ENCODE results near the gene FAXDC2. TPM values are rescaled to one million over a fixed set of nuclear protein-coding genes. Genes with fewer than 3 reads are reported as not detected.

The FAXDC2 gene
- total RNA-seq, 2 donors from 2014 or later, result 19.2 to 30.1 TPM

DNA sequence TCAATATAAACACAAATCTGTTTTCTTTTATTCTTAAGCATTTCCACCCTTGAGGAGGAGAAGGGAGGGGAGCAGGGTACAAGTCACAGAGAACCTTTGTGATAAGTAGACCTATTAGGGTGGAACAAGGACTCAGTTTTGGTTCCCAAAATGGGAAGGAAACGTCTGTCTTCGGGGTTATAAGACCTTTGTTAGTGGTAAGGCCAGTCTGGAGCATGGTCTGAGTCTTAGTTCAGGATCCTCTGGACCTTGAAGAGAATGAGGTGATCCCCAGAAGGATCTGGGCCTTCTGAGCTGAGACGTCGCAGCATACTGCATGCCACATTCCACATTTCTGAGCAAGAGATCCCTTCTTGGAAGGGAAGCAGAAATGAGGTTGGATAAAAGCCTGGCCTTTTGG is 37.2 kb downstream of the FAXDC2 start:
- DNase-seq (ENCODE audit: low spot score), result no peak
- intact Hi-C loops (cut with DNase I), result loop anchor here (5.0 to 10.0 kb wide), 2 partner anchors 158 to 166 kb away; no protein-coding TSS in a partner anchor

DNA sequence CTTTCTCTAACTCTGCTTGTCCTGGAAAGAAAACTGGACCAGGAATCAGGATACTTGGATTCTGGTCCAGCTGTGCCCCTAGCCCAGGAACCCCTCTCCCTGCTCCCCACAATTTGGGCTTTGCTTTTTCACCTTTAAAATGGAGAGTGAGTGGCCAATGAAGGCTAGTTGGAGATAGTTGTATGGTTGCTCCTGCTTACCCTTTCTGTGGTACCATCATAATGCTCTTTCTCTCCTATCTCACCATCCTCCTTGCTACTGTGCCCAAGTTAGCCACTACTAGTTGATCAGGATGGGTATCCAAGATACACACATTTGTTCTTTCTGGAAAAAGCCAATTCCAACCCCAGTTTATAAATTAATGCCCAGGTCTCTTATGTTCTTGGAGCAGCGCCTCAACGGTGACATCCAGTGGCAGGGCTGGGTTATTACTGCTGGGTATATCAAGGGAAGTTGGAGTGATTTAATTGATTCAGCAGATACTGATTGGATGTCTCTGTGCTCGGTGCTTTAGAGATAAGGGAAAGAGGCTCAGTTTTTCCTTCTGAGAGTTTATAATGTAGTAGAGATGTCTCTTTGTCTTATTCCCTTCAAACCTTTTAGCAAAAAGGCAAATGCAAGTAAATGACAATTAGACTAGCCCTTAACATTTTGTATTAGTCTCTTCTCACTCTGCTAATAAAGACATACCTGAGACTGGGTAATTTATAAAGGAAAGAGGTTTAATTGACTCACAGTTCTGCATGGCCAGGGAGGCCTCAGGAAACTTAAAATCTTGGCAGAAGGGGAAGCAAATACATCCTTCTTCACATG is 38.5 kb downstream of the FAXDC2 start:
- DNase-seq (ENCODE audit: low spot score), result no peak
- intact Hi-C loops (cut with DNase I), result loop anchor here (5.0 to 10.0 kb wide), 2 partner anchors 157 to 165 kb away; no protein-coding TSS in a partner anchor

DNA sequence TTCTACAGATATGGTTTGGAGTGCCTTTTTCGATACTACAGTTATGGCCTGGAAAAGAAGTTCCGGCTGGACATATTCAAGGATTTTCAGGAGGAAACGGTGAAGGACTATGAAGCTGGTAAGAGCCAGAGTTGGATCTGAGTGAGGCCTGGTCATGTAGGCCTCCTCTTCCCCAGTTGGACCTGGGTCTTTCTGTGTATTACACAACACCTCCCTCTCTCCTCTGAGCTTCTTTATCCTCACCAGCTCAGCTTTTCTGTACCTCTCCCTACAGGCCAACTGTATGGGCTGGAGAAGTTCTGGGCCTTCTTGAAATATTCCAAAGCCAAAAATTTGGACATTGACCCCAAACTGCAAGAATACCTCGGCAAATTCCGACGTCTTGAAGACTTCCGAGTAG is 39.2 kb downstream of the FAXDC2 start:
- intact Hi-C loops (cut with DNase I), result loop anchor here (5.0 to 10.0 kb wide), 2 partner anchors 156 to 164 kb away; no protein-coding TSS in a partner anchor
- no peak for DNase-seq (ENCODE audit: low spot score)

DNA sequence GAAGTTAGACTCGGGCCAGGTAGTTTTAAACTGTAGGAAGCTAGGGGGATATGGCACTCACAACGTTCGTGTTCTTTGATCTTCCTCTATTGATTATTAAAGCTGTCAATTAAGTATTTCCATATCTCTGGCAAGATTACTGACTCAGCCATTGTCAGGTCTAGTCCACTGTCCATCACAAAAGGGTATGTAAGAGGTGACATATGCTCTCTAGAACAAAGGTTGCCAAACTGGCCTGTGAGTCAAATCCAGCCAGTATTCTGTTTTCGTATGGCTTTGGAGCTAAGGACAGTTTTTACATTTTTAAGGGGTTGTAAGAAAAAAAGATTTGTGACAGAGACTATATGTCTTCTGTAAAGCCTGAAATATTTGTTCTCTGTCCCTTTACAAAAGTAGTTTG is 44.2 kb downstream of the FAXDC2 start:
- intact Hi-C loops (cut with DNase I), result no loop called here
- DNase-seq (ENCODE audit: low spot score), result no peak

DNA sequence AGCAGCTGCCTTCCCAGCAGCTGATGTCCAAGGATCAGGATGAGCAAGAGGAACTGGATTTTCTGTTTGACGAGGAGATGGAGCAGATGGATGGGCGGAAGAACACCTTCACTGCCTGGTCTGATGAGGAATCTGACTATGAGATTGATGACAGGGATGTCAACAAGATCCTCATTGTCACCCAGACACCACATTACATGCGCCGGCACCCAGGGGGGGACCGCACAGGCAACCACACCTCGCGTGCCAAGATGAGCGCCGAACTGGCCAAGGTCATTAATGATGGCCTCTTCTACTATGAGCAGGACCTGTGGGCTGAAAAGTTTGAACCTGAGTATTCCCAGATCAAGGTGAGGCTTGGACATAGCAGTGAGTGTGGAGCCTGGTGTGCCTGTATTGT is 48.4 kb downstream of the FAXDC2 start:
- intact Hi-C loops (cut with DNase I), result no loop called here
- no peak for DNase-seq (ENCODE audit: low spot score)

DNA sequence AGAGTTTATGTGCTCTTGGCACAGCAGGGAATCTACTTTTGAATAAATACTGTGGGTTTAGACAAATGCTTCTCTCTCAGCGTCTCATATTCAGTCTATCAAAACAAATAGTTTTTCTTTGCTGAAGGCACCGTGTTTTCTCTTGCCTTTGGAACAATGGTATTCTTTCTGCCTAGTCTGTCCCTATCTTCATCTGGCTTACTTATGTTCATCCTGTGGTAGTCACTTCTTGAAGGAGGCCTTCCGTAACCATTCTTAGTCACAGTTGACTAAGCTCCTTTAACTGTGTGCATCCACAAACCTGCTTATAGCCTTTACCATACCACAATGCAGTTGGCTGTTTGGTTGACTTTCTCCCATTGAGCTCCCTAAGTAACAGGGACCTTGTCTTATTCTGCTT is 49.3 kb downstream of the FAXDC2 start:
- no peak for DNase-seq (ENCODE audit: low spot score)
- intact Hi-C loops (cut with DNase I), result no loop called here

DNA sequence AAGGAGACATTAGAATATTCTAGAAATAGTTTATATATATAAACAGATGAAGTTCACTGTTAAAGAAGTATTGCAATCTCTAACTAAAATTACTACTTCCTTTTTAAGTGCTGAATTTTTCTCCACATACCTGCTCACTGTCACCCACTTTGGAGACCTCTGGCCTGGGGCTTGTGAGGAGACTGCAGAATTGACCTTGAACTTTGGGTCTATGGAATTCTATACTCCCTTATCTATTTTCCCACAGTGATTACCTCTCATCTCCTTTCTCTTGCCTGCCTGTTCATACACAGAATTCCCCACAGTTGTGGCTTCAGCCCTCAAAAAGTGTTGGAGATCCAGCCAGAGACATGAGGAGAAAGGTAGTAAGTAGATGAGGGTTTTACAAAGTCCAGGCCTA is 49.8 kb downstream of the FAXDC2 start:
- intact Hi-C loops (cut with DNase I), result no loop called here

DNA sequence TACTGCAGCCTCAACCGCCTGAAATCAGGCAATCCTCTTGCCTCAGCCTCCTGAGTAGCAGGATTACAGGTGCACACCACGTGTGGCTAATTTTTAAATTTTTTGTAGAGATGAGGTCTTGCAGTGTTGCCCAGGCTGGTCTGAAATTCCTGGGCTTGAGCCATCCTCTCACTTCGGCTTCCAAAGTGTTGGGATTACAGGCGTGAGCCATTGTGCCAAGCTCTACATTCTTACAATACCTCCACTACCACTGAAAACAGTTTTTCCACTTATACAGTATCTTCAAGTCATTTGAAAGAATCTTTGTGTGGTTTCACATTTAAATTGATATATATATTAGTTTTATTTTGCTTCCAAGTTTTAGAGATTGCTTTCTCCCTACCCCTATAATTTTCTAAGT is 52.6 kb downstream of the FAXDC2 start:
- intact Hi-C loops (cut with DNase I), result loop anchor here in 1 of 2 donors (10.0 kb wide), 1 partner anchor 53 kb away; no protein-coding TSS in a partner anchor

More for the DNA sequence above, 49.8 kb downstream of the FAXDC2 start:
- no peak for DNase-seq (ENCODE audit: low spot score)

DNA sequence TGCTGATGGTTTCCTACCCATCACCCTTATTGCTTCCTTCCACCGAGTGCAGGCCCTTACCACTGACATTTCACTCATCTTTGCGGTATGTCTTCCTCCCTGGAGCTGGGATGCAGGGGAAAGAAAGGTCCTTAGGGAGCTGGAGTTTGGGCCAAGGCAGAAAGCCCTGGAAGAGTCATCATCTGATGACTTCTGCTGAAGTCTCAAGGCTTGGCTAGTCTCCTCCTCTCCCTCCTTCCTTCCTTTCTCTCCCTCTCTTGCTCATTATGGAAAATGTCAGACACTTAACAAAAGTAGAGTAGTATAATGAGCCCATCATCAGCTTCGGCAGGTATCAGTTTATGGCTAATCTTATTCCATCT is 55.2 kb downstream of the FAXDC2 start:
- intact Hi-C loops (cut with DNase I), result loop anchor here in 1 of 2 donors (10.0 kb wide), 1 partner anchor 50 kb away; no protein-coding TSS in a partner anchor
- no peak for DNase-seq (ENCODE audit: low spot score)

More for the DNA sequence above, 52.6 kb downstream of the FAXDC2 start:
- no peak for DNase-seq (ENCODE audit: low spot score)

DNA sequence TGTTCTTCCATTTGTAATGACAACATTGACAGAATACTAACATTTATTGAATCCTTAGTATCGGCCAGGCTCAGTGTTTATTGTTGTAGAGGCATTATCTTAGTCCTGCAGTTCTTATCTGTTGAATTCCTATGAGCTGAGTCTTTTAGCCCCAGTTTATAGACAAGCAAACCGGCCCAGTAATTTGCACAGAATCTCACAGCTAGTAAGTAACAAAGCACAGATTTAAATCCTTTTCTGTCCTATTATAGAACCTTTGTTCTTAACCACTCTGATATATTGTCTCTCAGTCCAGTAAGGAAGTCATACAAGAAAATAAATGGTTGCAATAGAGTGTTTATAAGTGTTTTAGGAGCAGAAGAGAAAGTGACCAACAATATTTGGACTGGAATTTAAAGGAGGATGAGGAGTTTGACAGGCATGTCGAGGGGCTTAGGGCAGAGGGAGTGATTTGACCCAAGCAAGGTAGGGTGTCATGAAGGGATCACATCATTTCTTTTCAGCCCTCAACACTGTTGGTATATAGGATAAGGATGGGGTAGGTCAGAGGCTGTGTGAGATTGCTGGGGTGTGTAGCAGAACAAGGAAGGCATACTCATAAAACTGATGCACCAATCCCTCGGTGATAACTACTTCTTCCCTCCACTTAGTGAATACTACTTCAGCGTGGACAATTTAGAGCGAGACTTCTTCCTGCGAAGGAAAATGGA is 55.7 kb downstream of the FAXDC2 start:
- DNase-seq (ENCODE audit: low spot score), result no peak
- intact Hi-C loops (cut with DNase I), result loop anchor here in 1 of 2 donors (10.0 kb wide), 1 partner anchor 50 kb away; no protein-coding TSS in a partner anchor

DNA sequence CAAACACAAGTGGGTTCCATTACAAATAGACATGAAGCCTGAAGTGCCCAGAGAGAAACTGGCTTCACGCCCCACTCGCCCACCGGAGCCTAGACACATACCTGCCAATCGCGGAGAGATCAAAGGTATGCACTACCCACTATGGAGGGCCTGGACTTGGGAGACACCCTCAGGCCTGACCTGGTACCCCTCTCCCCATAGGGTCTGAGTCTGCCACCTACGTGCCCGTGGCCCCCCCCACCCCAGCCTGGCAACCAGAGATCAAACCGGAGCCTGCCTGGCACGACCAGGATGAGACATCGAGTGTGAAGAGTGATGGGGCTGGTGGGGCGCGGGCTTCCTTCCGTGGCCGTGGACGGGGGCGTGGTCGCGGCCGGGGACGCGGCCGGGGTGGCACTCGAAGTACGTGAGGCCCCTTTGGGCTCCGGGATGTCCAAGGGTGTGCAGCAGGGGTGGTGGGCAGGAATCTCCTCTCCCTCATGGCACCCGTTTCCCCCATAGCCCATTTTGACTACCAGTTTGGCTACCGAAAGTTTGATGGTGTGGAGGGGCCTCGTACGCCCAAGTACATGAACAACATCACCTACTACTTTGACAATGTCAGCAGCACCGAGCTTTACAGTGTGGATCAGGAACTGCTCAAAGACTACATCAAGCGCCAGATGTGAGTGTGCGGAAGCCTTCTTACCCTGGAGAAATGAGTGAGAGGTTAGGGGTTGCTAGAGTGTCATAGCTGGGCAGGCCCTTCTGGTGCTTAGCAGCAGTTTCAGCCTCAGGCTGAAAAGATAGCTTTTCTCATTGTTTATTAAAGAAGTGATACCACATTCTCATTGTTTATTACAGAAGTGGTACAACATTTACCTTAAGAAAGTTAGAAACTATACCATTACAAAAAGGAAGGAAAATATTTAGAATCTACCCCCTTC is 56.5 kb downstream of the FAXDC2 start:
- intact Hi-C loops (cut with DNase I), result loop anchor here in 1 of 2 donors (10.0 kb wide), 1 partner anchor 49 kb away; no protein-coding TSS in a partner anchor
- DNase-seq (ENCODE audit: low spot score), result no peak

DNA sequence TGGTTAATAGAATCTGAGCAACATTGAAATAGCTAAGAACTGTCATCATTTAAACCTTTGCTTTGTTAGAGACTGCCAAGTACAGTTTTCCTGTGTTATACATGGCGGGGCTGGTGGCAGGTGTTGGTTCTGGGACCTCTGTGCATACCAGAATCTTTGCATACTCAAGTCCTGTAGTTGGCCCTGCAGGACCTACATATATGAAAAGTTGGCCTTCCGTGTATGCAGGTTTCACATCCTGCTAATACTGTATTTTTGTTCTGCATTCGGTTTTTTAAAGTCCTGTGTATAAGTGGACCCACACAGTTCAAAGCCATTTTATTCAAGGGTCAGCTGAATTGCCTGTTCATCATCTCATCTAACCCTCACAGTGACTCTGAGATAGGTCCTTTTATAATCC is 58.9 kb downstream of the FAXDC2 start:
- DNase-seq (ENCODE audit: low spot score), result no peak
- intact Hi-C loops (cut with DNase I), result loop anchor here in 1 of 2 donors (10.0 kb wide), 1 partner anchor 47 kb away; no protein-coding TSS in a partner anchor

DNA sequence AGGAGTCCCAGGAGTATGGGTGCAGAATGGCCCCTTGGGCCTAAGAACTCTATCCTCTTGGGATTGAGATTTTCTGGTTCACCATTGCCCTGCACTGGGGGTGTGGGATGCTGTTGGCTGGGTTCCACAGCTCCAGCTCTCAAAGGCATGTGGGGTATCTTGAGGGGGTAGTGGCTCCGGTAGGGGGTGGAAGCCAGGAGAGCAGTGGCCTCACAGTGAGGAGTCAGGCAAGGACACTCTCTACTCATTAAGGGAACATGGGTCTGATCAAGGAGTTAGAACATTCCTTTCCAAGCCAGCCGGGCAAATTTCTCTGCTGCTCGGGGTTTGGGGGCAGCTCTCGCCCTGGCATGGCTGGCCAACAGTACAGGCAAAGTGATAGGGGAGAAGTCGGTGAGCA is 62.2 kb downstream of the FAXDC2 start:
- intact Hi-C loops (cut with DNase I), result no loop called here

DNA sequence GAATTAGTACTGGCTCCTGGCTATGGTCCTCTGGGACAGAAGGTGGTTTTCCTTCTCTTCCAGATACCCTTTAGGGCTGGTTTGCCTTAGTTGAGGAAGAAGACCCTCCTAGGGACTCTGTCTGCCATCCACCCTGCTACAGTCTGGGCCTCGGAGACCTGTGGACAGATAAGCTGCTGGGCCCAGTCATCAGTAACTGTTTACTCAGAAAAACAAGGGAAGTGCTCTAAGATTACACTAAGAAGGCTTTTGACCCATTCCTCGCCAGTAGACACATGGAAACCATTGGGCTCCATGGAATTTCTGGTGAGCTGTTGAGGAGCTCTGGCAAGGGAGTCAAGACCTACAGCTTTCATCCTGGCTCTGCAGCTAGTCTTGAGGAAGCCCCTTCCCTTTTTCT is 64.0 kb downstream of the FAXDC2 start:
- intact Hi-C loops (cut with DNase I), result no loop called here

More for the DNA sequence above, 62.2 kb downstream of the FAXDC2 start:
- DNase-seq (ENCODE audit: low spot score), result no peak

DNA sequence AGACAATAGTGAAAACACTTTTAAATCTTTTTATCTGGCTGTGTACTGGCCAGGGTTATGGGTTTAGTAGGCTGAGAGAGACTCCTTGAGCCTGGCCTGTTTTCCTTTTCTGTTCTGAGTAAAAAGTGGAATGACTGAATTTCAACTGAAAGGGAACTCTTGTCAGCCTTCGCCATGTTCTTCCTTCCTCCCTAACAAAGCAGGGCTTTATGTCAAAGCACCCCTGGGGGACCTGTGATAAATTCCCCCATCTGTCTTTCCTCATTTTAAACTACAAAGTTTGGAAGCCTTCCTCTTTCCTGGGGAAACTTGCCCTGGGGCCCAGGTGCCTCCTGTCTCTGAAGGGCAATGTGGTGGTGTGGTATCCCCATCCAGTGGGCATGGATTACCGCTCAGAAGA is 65.5 kb downstream of the FAXDC2 start:
- no peak for DNase-seq (ENCODE audit: low spot score)
- intact Hi-C loops (cut with DNase I), result no loop called here

More for the DNA sequence above, 64.0 kb downstream of the FAXDC2 start:
- no peak for DNase-seq (ENCODE audit: low spot score)

DNA sequence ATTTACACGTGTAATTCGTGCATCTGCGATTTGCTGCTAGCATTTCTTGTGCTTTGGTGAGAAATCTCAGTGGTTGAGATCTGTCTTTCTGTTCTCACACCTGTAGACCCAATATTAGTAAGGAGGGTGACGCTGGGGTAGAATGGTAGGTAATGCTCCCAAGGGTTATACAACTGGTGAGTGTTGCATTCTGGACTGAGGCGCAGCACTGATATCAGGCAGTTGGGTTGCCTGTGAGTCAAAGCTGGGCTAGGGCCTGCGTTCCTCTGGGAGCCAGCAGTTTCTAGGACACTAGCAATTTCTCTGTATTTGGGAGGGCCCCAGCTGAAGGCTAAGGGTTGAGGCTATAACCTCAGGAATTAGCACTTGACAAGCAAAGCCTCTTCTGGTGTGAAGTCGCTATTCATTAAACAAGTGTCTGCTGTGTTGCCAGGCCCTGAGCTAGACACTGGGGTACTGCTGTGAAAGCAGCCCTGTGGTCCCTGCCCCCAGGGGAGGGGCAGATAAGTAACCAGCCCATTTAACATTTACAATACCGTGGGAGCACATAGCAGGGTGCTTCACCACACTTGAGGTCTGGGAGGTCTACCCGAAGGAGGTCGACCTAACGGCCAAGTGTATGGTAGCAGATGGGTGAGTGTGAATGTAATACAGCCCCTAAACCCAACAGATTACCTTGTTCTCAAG is 66.5 kb downstream of the FAXDC2 start:
- DNase-seq (ENCODE audit: low spot score), result peak; percentile 85
- intact Hi-C loops (cut with DNase I), result no loop called here

DNA sequence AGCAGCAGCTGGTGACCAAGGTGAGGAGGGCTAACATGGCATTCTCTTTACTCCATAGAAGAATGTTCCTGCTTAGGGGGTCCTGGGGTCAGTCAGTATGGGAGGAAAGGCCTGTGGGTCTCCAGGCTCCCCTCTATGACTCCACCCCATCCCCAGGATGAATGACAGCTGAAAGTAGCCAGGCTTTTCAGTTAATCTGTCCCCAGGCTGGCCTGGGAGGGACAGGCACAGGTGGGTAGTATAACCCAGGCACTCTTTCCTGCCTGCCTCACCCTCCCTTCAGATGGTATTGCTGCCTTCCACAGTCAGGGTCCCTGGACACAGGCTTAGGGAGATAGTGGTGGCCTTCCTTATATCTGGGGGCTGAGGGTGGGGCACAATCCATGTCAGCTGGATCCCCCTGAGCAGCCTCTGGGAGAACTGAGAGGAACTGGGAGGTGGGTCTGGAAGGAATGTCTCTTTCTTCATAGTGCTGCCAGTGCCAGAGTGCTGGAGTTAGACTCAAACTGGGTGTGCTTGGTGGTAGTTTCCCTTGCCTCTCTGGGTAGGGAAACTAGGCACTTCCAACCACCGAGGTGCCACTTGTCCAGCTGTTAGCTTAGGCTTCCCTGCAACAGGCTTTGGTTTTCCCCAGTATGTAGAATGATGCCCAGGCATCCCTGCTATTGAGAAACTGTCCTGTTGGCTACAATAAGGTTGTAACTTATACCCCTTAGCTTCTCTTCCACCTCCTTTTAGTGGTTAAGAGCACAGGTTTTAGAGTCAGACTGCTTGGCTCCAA is 67.4 kb downstream of the FAXDC2 start:
- intact Hi-C loops (cut with DNase I), result no loop called here
- DNase-seq (ENCODE audit: low spot score), result no peak

DNA sequence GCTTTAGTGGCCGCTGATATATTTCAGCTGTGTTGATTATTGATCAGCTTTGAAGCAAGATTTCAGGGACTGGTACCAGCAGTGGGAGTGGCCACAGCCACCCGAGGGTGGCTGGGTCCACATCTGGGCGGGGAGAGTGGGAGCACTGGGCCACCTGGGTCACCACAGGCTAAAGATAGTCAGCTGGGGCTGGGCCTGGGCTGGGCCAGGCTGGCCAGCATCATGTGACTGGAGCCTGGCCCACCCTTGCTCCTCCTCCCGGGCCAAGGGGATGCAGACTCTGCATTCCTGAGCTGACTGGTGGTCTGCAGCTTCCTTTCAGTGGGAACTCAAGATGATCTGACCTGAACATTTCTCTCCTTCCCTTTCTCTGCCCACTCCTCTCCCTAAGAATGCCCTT is 68.1 kb downstream of the FAXDC2 start:
- intact Hi-C loops (cut with DNase I), result no loop called here
- DNase-seq (ENCODE audit: low spot score), result no peak

Data from posterior vena cava (tissue), 2 donors.